Fibroblast of the aortic adventitia (primary cell): Measurements from ENCODE around the gene LRRC14B. TPM values are rescaled to one million over a fixed set of nuclear protein-coding genes. Genes with fewer than 3 reads are reported as not detected.
A peak's percentile ranks its signal among the peaks of the same experiment; 100 is the strongest.
"Not testable (repeated sequence)": the region's sequence is repeated elsewhere in the genome, so short reads cannot be mapped to it uniquely, and the experiment has no call there.

ENCODE experiments used
- DNase-seq: peaks from one replicate; pipeline ENCODE4 v3.0.0-alpha.2; 2010; ENCODE audit warnings: low read depth
- H3K4me3 ChIP-seq: 2 replicates; pipeline ENCODE4 v1.5.1; 2011; ENCODE audit warnings: low read depth, mild to moderate bottlenecking, control low read depth, low read length, moderate library complexity
- CTCF ChIP-seq: IDR thresholded peaks from 2 replicates; pipeline ENCODE4 v1.5.1; 2011; ENCODE audit warnings: mild to moderate bottlenecking, low read length, control low read depth, inconsistent platforms; ENCODE audit not compliant: insufficient read depth
- total RNA-seq: library from RNA; depleted of rRNA; stranded (reverse); fragments of >200 nt; gene quantifications from 2 replicates; pipeline ENCODE4 v1.2.3, GENCODE V29; 2012; ENCODE audit warnings: low replicate concordance

The LRRC14B gene
- total RNA-seq, 1 donor, result not detected

- peak within 1 kb of the TSS; percentile 83 for H3K4me3 ChIP-seq
- peak; percentile 46 for TF ChIP-seq CTCF
Observed at GRCh38 chr5:217494-218456, 26.5 kb downstream of the LRRC14B start, which contains the start of the genes CCDC127 and SDHA. CCDC127 (minus strand) TSS chr5:218153; CDS start chr5:216849, 1,304 bp downstream. SDHA (plus strand) TSS chr5:218320; CDS start chr5:218356, 36 bp downstream.

GRCh38 chr5:218457-219291, 27.4 kb downstream of the LRRC14B start:
- TF ChIP-seq CTCF, result no peak
- H3K4me3 ChIP-seq, result peak overlapping the region; percentile 83
- peak; percentile 30 for DNase-seq

More at GRCh38 chr5:217494-218456, 26.5 kb downstream of the LRRC14B start, which contains the start of the genes CCDC127 and SDHA:
- DNase-seq, result peak; percentile 88

DNA sequence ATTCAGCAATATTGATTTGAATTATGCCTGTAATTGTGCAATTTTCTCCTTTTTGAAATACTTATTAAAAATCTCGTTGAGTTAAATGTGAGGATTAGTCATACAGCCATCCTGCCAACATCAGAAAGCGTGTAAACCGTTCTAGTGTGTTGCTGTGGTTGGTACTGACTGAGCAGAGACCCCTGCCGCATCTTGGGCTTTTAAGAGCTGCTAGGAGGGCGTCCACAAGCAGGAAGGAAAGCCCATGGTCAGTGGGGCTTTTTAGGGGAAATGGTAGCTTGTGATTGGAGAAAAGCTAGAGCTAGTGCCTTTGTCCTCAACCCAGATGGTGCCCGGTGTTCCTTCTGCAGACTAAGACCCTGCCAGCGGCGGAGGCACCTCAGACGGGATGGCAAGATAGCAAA, 28.2 kb downstream of the LRRC14B start:
- H3K4me3 ChIP-seq, result peak overlapping the region; percentile 83
- TF ChIP-seq CTCF, result no peak
- peak; percentile 54 for DNase-seq

GRCh38 chr5:219991-220390, 28.7 kb downstream of the LRRC14B start:
- no peak for TF ChIP-seq CTCF
- peak overlapping the region; percentile 83 for H3K4me3 ChIP-seq
- peak; percentile 53 for DNase-seq

- DNase-seq, H3K4me3 ChIP-seq: not testable (repeated sequence)
Observed at GRCh38 chr5:222951-223715, 31.8 kb downstream of the LRRC14B start.

GRCh38 chr5:223791-224190, 32.5 kb downstream of the LRRC14B start:
- no peak for TF ChIP-seq CTCF
- no peak overlapping the region for H3K4me3 ChIP-seq
- DNase-seq, result no peak
